ENCODE measurements around the gene DUSP22.

Gene DUSP22

DNA sequence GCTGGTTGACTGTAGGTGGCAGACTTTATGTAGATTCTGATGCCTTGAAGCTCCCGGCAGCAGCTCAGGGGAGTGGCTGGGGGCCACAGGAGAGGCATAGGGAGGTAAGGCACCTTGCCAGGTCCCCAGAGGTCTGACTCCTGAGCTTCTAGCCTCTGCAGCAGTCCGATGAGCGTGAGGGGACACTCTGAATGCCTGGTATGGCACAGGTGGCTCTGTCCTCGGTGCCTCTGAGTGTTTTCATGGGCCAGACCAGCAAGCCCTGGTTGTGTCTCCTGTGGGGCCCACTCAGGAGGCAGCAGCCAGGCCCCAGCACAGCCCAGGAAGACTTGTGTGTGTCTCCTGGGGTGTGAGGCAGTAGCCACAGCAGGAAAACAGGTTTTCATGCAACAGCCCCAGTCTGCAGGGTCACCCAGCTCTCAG is 59.6 kb downstream of the DUSP22 start:
- no peak for DNase-seq (ENCODE audit: low read depth in 2 of 2)

GRCh38 chr6:352474-352873 is 60.2 kb downstream of the DUSP22 start:
- DNase-seq (ENCODE audit: low read depth in 2 of 2), result no peak

GRCh38 chr6:352896-353470 is 60.7 kb downstream of the DUSP22 start:
- DNase-seq (ENCODE audit: low read depth in 2 of 2), result no peak

- DNase-seq (ENCODE audit: low read depth in 2 of 2), result no peak
Measured at GRCh38 chr6:353642-354614, 61.6 kb downstream of the DUSP22 start.

DNA sequence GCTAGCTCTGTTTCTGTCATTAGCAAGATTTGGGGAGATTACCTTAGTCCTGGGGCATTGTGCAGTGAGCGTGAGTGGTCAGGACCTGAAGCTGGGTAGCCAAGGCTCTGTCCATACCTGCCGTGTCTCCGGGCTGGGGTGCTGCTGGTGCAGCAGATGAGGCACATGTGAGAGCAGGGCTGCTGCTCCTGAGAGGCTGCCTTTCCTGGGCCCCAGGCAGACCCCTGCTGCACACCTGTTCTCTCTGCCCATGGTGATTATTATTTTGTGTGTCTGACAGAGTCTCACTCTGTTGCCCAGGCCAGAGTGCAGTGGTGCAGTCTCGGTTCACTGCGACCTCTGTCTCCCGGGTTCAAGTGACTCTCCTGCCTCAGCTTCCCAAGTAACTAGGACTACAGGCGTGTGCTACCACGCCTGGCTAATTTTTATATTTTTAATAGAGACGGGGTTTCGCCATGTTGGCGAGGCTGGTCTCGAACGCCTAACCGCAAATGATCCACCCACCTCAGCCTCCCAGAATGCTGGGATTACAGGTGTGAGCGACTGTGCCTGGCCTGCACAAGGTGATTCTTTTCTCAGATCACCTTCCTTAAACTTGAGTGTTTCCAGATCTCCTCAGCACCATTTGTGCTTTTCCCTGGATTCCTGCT is 62.5 kb downstream of the DUSP22 start:
- DNase-seq (ENCODE audit: low read depth in 2 of 2), result no peak

DNA sequence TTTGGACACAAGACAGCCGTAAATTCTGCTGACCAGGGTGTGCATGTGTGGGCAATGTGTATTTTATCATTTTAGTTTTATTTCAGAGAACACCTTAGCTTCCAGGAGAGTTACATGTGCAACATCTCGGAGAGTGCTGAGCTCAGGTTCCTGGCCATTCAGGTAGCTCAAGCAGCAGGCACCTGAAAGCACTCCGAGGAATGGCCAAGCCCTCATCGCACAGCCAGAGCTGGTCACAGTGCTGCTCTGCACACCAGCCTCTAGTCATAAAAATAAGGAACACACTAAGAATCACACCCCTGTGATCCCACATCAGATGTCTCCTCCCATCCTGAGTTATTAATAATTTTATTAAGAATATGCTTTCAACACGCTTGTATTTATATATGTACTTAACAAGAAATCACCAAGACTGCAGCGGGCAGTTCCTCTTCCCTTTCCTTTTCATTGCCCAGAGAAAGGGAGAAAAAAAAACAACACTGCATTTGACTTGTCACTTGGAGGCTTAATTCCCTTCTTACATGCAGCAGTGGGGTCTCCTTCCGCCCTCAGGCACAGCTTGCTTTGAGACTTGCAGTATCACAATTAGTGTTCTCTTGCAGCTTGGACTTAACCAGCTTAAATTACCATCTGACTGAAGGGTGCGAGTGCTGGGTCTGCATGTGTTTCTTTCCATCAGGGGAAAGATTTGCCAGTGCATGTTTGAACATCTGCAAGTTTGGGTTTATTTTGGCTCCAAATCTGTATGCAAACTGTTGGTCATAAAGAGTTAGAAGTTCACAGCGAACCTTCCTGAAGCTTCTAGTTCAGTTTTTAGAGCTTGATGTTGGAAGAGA is 63.3 kb downstream of the DUSP22 start:
- no peak for DNase-seq (ENCODE audit: low read depth in 2 of 2)

DNA sequence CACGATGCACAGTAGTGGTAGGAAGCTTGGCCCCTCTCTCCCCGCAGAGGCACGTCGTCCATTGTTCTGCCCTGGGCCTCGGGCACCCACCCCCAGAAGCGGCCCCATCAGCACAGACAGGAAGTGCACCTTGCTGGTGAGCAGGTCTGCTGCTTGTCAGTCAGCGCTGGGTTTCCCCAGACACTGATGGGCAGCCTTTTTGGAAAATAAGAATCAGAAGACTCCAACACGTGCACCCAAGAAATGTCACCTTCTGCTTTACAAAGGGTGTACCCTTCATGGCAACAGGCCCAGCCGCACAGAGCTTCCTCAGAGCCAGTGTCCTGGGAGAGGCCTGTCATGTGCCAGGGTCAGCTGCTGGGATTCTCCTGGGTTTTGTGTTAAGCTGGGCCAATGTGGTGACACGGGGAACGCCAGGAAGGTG is 64.6 kb downstream of the DUSP22 start:
- no peak for DNase-seq (ENCODE audit: low read depth in 2 of 2)

DNA sequence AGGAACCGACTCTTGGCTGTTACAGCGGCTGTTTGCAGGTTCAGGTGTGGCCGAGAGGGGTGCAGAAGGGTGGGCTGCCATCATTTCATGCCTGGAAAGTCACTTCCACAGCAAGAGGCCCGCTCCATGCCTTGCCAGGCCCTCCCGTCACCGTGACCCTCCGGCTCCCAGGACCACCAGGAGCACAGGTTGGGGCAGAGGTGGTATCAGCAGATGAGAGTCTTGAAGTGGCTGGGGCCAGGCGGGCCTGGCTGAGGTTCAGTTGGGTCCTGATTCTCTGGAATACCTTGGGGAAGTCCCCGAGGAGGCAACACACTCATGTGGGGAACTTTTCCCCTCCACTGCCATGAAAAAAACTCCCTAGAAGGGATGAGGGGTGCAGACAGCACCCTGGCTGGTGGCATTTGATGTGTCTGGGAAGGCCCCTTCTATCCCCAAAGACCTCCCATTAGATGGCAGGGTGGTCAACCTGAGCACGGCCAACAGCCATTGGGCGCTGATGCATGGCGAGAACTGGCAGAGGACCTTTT is 65.0 kb downstream of the DUSP22 start:
- no peak for DNase-seq (ENCODE audit: low read depth in 2 of 2)

DNA sequence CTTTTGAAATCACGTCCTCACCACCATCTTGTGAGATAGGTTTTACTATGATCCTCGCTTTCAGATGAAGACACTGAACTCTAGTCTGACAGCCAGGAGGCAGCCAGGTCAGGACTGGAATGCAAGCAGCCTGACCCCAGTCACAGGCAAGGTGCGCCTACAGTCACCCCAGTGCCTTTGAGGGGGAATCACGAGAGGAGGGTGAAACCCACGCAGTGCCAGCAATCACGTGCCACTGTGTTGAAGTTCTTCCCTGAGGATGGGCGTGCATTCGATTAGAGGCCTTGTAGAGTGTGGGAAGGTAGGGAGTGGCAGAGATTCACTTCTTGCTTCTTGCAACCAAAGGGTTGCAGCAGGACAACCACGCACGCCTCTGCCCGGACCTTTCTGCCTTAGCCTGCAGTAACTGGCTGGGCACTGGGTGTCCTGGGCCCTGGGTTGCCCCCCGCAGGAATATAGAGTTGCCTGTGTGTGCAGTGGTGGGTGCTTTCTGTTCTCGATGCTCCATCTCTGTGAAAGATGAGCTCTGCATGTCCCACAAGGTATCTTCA is 65.6 kb downstream of the DUSP22 start:
- no peak for DNase-seq (ENCODE audit: low read depth in 2 of 2)

GRCh38 chr6:358432-358831 is 66.1 kb downstream of the DUSP22 start:
- DNase-seq (ENCODE audit: low read depth in 2 of 2), result no peak

GRCh38 chr6:358847-359246 is 66.6 kb downstream of the DUSP22 start:
- no peak for DNase-seq (ENCODE audit: low read depth in 2 of 2)

- no peak for DNase-seq (ENCODE audit: low read depth in 2 of 2)
Measured at GRCh38 chr6:359261-360035, 67.2 kb downstream of the DUSP22 start.

DNA sequence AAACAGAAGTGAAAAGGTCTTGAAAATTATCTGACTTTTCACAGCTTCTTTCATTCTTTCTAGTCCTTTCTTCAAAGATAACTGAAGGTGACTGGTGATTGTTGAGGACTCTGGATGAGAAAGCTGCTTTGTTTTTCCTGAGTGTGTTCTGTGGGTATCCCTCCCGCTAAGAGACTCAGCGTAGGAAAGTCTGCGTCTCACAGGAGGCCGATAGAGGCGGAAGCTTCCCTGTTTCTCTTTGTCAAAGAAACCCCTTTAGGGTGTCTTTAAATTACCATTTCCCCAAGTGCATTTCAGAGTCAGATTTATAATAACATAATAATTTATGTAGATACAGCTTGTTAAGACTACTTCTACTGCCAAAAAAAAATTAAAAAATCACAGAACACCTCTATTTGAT is 68.1 kb downstream of the DUSP22 start:
- DNase-seq (ENCODE audit: low read depth in 2 of 2), result no peak

- no peak for DNase-seq (ENCODE audit: low read depth in 2 of 2)
Measured at GRCh38 chr6:360764-361373, 68.6 kb downstream of the DUSP22 start.

GRCh38 chr6:361411-362132 is 69.3 kb downstream of the DUSP22 start:
- DNase-seq (ENCODE audit: low read depth in 2 of 2), result no peak

GRCh38 chr6:362231-362923 is 70.1 kb downstream of the DUSP22 start:
- no peak for DNase-seq (ENCODE audit: low read depth in 2 of 2)

DNA sequence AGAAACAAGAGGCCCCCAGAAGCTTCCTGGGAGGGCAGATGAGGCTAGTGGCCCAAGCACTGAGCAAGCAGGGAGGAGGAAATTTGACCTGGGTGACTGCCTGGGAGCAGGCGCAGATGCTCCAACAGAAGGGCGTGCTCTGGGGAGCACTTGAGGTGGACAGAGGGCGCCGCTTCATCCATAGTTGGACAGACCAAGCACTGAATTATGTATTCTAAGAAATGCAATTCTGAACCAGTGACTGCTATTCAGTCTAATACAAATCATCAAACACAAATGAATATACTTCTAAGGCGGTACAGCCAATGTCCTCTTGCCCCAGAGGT is 70.6 kb downstream of the DUSP22 start:
- DNase-seq (ENCODE audit: low read depth in 2 of 2), result no peak

DNA sequence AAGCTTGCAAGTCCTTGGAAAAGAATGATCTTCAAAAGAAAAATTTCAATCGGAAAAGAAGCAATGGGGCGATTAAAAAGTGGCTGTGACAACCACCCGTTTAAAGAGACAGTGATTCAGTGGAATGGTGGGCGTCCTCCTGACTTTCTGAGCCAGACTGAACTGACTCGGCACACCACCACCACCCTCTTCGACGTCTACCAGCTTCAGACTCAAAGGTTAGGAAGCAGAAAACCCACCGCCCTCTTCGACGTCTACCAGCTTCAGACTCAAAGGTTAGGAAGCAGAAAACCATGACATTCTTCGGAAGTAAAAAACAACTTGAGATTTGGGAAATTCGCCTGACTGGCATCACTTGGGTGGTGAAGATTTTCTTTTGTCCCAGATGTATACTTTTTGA is 71.0 kb downstream of the DUSP22 start:
- DNase-seq (ENCODE audit: low read depth in 2 of 2), result no peak

- DNase-seq (ENCODE audit: low read depth in 2 of 2), result no peak
Measured at GRCh38 chr6:363909-364308, 71.6 kb downstream of the DUSP22 start.
